HepG2 (cell line): ENCODE measurements around the gene PRSS8. TPM values are rescaled to one million over a fixed set of nuclear protein-coding genes. Genes with fewer than 3 reads are reported as not detected.

ENCODE experiments used
- FOSL2 ChIP-seq: sonication (generic); formaldehyde crosslinking; IDR thresholded peaks from 2 replicates; pipeline ENCODE4 v1.4.0; 2020; ENCODE audit warnings: missing genetic modification reagents
- GATAD2A ChIP-seq: IDR thresholded peaks from 2 replicates; pipeline ENCODE4 v1.6.1; 2016
- GPBP1L1 ChIP-seq: sonication (generic); formaldehyde crosslinking; IDR thresholded peaks from 2 replicates; pipeline ENCODE4 v1.5.0; 2020; ENCODE audit warnings: mild to moderate bottlenecking, missing genetic modification reagents
- NFATC3 ChIP-seq: sonication (generic); formaldehyde crosslinking; IDR thresholded peaks from 2 replicates; pipeline ENCODE4 v1.5.1; 2020; ENCODE audit warnings: mild to moderate bottlenecking, missing genetic modification reagents
- PREB ChIP-seq: sonication (generic); formaldehyde crosslinking; IDR thresholded peaks from 2 replicates; pipeline ENCODE4 v1.4.0; 2020; ENCODE audit warnings: missing genetic modification reagents
- TIGD3 ChIP-seq: sonication (generic); formaldehyde crosslinking; IDR thresholded peaks from 2 replicates; pipeline ENCODE4 v1.5.1; 2020; ENCODE audit warnings: mild to moderate bottlenecking, missing genetic modification reagents, borderline replicate concordance
- ZNF207 ChIP-seq: fragments of 450-650 bp; IDR thresholded peaks from 2 replicates; pipeline ENCODE4 v1.6.1; 2016; ENCODE audit warnings: antibody characterized with exemption, borderline replicate concordance
- ZNF382 ChIP-seq: sonication (generic); formaldehyde crosslinking; IDR thresholded peaks from 2 replicates; pipeline ENCODE4 v1.5.0; 2020; ENCODE audit warnings: missing genetic modification reagents, mild to moderate bottlenecking, borderline replicate concordance
- ZNF530 ChIP-seq: sonication (generic); formaldehyde crosslinking; IDR thresholded peaks from 2 replicates; pipeline ENCODE4 v1.5.0; 2020; ENCODE audit warnings: low read depth, mild to moderate bottlenecking, missing genetic modification reagents
- ZNF775 ChIP-seq: sonication (generic); formaldehyde crosslinking; IDR thresholded peaks from 2 replicates; pipeline ENCODE4 v1.4.0; 2020; ENCODE audit warnings: missing genetic modification reagents, mild to moderate bottlenecking, moderate library complexity, borderline replicate concordance
- ZSCAN31 ChIP-seq: sonication (generic); formaldehyde crosslinking; IDR thresholded peaks from 2 replicates; pipeline ENCODE4 v1.5.0; 2020; ENCODE audit warnings: low read depth, mild to moderate bottlenecking, missing genetic modification reagents
- polyA plus RNA-seq, 8 experiments: library from polyadenylated mRNA; depleted of rRNA in 3 of 8; stranded (reverse) in 7 of 8; unstranded in 1 of 8; fragments of >200 nt; fragmentation: Illumina TruSeq in 4 of 8; extraction: Trizol in 4 of 8; gene quantifications; 2 replicates each; pipeline versions ENCODE4 v1.2.1 to v1.2.3, GENCODE V29; 2011 to 2016; ENCODE audit warnings: low read depth in 4 of 8, missing spikeins in 1 of 8, mixed read lengths in 1 of 8; ENCODE audit not compliant: insufficient read depth in 1 of 8
- total RNA-seq, 5 experiments: library from RNA; depleted of rRNA; stranded (reverse); fragments of >200 nt; fragmentation: Illumina TruSeq; extraction: Trizol; gene quantifications; 2 replicates each; pipeline ENCODE4 v1.2.3, GENCODE V29; 2016; ENCODE audit warnings: low read depth in 1 of 5

The PRSS8 gene
- total and polyA plus RNA-seq, 2 of the 13 experiments (the other 11 are each of a cell fraction or from before 2014, with no cell fraction given): 2.6 to 7.2 TPM

GRCh38 chr16:31099860-31100638, 35.5 kb downstream of the PRSS8 start (continued):
- TF ChIP-seq GPBP1L1 (CRISPR knock-in tag) (no peak), ZNF382 (CRISPR knock-in tag) (no peak), NFATC3 (CRISPR knock-in tag) (no peak), ZSCAN31 (peak; percentile 100), PREB (CRISPR knock-in tag) (no peak), GATAD2A (CRISPR knock-in tag) (0 out of 2 replicates have a peak, but pooled peaks have one; percentile 9), TIGD3 (CRISPR knock-in tag) (no peak), ZNF207 (no peak), ZNF775 (no peak), ZNF530 (CRISPR knock-in tag) (no peak), FOSL2 (CRISPR knock-in tag) (peak; percentile 76)
- TF ChIP-seq, all 625 proteins: peak for 8
